ENCODE data around the gene LIMD2.
A peak's percentile ranks its signal among the peaks of the same experiment; 100 is the strongest.

The LIMD2 gene

DNA sequence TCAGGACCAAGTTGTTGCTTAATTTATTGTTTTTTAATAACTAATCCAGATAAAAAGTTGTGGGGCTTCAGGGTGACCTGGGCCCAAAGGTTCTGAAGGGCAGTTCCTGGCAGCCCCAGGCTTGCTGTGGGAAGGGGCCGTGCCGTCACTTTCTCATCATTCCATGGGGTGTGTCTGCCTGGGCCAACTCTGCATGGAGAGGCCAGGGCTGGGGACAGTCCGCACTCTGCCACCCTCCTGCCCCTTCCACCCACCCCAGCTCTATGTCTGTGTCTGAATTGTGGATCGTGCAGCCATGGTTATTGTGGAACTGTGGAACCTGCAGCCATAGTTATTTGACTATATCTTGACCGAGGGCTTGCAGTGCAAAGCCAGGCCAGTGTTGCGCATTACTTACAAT lies 4.0 kb downstream of the LIMD2 start:
- peak overlapping the region; percentile 98 for H3K27ac Mint-ChIP-seq

DNA sequence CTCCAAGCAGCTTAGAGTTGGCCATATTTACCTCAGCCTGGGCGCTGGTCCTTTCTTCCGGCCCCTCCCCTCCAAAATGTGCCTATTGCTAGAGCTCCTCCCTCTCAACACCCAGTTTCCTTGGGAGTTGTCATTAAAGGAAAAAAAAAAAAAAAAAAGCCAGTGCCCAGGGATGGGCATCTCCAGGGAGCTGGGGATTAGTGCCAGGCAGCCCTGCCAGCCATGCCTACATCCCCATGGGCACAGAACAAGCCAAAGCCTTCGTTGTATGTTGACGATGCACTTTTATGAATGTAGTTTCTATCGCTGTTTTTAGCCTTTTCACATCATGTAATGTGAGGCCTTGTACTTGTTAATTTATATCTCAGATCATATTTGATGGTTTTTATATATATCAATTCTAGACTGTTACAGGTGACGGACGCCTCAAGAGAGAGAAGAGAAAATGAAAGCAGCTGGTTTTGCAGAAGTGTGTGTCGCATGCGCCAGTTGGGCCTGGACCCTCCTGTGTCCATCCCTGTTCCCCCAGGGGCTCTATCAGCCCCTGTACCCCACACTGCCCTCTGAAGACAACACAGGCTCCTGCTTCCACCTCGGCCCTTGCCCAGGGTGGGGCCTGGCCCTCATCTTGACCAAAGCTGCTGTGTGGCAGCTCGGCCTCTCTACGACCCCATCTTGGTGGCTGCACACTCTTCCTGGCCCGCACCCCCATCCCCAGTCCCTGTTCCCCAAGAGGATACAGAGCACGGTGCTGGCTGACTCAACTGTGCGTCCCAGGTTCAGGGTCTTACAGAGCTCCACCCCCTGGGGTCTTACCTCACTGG lies 4.8 kb downstream of the LIMD2 start:
- Mint-ChIP-seq H3K4me1 (ENCODE audit: low read depth) (peaks cover 30% of the 10 kb centered on the region), H3K4me3 (peak overlapping the region; percentile 28), H3K27me3 (ENCODE audit: low read depth) (no peaks in the 10 kb centered on the region), H3K9me3 (no peaks in the 10 kb centered on the region), H3K36me3 (ENCODE audit: low read depth) (peaks cover 51% of the 10 kb centered on the region), H3K27ac (peak overlapping the region; percentile 67)

More for the DNA sequence above, 4.0 kb downstream of the LIMD2 start:
- Mint-ChIP-seq H3K4me3 (peak overlapping the region; percentile 98), H3K27me3 (ENCODE audit: low read depth) (no peaks in the 10 kb centered on the region), H3K36me3 (ENCODE audit: low read depth) (peaks cover 45% of the 10 kb centered on the region), H3K9me3 (no peaks in the 10 kb centered on the region), H3K4me1 (ENCODE audit: low read depth) (peaks cover 30% of the 10 kb centered on the region)

DNA sequence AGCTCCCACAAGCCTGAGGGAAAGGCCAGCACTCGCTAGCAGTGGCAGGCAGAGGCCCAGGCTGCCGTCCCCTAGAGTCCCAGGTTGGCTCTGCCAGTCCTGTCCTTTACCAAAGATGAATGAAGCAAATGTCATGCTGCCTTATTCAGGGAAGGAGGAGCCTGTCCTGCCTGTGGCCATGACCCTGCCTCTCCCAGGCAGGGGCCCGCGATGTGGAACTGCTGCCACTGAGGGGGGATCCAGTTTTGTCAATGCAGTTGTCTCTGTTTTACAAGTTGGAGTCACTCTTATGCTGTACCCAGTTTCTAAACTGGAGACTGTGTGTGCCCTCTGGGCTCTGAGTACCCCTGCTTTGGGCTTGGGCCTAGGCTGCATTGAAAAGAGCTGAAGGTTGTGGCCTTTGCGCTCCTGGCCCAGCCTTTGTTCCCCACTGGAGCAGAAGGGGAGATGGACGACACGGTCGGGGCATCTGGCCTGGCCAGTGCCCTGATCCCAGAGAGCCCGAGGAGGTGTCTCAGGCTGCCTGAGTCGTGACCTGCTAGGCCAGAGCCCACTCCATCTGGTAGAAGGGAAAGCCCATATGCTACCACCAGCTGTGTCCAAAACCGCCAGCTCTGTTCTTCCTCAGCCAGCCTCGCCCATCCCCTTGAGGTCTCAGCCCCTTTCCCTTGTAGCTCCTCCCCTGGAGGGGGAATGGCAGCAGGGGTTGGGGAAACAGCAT lies 5.5 kb downstream of the LIMD2 start:
- Mint-ChIP-seq H3K4me1 (ENCODE audit: low read depth) (peaks cover 30% of the 10 kb centered on the region), H3K36me3 (ENCODE audit: low read depth) (peaks cover 54% of the 10 kb centered on the region)

DNA sequence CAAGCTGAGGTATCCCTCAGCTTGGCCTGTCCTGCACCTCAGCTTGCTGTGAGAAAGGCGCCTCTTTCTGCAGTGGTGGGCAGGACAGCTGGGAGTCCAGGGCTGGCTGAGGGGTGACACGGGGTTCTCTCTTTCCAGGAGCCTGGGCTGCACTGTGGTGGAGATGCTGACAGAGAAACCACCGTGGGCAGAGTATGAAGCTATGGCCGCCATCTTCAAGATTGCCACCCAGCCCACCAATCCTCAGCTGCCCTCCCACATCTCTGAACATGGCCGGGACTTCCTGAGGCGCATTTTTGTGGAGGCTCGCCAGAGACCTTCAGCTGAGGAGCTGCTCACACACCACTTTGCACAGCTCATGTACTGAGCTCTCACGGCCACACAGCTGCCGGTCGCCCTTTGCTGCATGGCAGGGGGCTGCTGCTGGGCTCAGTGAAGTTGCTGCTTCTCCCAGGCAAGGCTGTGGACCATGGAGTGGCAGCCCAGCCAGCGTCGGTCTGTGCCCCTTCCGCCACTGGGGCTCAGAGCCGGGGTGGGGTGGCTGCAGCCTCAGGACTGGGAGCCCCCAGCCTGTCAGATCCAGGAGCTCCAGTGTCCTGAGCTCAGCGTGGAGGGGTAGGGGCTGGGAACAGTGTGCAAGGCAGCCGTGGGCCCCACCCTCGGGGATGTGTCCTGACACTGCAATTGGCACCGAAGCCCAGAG lies 6.4 kb downstream of the LIMD2 start:
- Mint-ChIP-seq H3K9me3 (no peaks in the 10 kb centered on the region), H3K27me3 (ENCODE audit: low read depth) (no peaks in the 10 kb centered on the region), H3K27ac (peak overlapping the region; percentile 31), H3K4me3 (no peak overlapping the region), H3K4me1 (ENCODE audit: low read depth) (peaks cover 31% of the 10 kb centered on the region), H3K36me3 (ENCODE audit: low read depth) (peaks cover 57% of the 10 kb centered on the region)

More for the DNA sequence above, 5.5 kb downstream of the LIMD2 start:
- H3K4me3 Mint-ChIP-seq: no peak overlapping the region
- no peaks in the 10 kb centered on the region for H3K9me3 Mint-ChIP-seq
- no peaks in the 10 kb centered on the region for H3K27me3 Mint-ChIP-seq (ENCODE audit: low read depth)
- peak overlapping the region; percentile 67 for H3K27ac Mint-ChIP-seq

DNA sequence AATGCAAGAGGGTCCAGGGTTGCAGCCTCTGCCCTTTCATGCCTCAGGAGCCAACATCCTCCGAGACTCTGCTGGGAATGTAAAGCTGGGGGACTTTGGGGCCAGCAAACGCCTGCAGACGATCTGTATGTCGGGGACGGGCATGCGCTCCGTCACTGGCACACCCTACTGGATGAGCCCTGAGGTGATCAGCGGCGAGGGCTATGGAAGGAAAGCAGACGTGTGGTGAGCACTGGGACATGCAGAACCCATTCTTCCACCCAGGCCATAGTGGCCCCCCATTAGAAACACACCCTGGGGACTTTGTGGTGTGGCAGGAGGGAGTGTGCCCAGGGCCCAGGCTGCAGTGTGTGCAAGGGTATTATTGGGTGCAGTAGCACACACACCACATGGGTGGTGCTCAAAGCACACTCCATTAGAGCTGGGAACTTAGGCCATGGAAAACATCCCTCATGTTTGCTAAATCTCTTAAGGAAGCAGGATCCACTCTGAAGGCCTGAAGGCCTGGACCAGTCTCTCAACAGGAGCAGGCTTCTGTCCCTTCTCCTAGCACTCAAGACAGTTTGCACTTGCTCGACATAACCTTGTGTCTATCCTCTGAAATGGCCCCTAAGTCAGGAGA lies 7.6 kb downstream of the LIMD2 start:
- Mint-ChIP-seq H3K4me1 (ENCODE audit: low read depth) (peaks cover 25% of the 10 kb centered on the region), H3K36me3 (ENCODE audit: low read depth) (peaks cover 49% of the 10 kb centered on the region), H3K9me3 (no peaks in the 10 kb centered on the region), H3K4me3 (no peak overlapping the region), H3K27me3 (ENCODE audit: low read depth) (no peaks in the 10 kb centered on the region), H3K27ac (peak overlapping the region; percentile 31)

DNA sequence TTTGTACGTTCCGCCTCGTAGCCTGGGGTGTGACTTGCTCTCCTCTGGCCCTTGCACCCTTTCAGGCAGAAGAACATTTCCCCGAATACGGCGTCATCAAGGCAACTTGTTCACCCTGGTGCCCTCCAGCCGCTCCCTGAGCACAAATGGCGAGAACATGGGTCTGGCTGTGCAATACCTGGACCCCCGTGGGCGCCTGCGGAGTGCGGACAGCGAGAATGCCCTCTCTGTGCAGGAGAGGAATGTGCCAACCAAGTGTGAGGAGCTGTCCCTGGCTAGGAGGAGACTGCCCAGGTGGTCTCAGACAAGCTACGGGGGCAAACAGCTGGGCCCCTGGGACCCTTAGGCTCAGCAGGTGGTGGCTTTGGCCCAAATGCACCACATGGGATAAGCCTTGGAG lies 10.4 kb downstream of the LIMD2 start:
- Mint-ChIP-seq H3K4me1 (ENCODE audit: low read depth) (peaks cover 1% of the 10 kb centered on the region), H3K36me3 (ENCODE audit: low read depth) (peaks cover 32% of the 10 kb centered on the region), H3K9me3 (no peaks in the 10 kb centered on the region), H3K27ac (no peak overlapping the region), H3K4me3 (no peak overlapping the region), H3K27me3 (ENCODE audit: low read depth) (no peaks in the 10 kb centered on the region)

DNA sequence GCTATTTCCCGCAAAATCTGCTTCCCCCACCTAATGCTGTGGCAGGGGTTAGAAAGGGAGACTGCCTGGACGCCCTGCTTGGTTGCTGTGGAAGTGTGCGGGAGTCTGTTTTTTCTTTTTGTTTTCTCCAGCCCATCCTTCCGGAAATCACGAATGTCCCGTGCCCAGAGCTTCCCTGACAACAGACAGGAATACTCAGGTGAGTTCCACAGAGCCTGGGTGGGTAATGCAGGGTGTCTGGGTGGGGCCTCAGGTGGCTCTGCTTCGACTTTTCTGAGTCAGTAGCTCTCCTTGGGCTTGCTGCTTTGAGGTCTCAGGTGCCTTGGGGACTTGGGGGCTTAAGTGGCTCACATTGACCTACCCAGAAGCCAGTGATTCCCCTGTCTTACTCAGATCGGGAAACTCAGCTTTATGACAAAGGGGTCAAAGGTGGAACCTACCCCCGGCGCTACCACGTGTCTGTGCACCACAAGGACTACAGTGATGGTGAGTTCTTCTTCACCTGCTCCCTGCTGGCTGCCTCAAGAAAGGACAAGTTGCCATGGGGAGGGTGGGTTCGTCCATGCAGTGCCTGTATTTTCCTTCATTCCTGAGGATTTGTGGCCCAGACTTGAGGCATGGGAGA lies 11.4 kb downstream of the LIMD2 start:
- Mint-ChIP-seq H3K4me3 (no peak overlapping the region), H3K27ac (no peak overlapping the region), H3K27me3 (ENCODE audit: low read depth) (no peaks in the 10 kb centered on the region), H3K4me1 (ENCODE audit: low read depth) (peaks cover 1% of the 10 kb centered on the region), H3K9me3 (no peaks in the 10 kb centered on the region), H3K36me3 (ENCODE audit: low read depth) (peaks cover 34% of the 10 kb centered on the region)

DNA sequence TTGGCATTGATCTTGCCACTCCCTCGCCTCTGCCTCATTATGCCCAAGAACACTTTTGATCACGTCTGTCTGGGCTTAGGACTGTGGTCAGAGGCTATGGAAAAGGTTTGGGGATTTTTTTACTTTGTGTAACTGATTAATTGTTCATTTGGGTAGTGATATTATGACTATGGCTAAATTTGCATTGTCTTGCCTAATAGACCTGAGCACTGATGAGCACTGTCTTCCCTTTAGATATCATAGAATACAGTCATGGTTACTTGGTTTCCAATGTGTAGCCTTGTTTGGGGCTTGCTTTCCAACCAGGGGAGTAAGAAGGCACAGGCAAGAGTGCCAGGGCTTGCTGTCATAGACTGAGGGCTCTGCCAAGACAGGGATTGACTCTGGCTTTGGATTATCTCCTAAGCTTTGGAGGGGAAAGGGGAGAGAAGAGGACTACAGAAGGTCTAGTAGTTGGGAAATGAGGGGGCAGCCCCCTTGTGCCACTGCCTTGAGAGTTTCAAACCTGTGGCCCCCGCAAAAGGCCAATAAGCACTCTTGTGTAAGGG lies 13.7 kb downstream of the LIMD2 start:
- H3K9me3 Mint-ChIP-seq: no peaks in the 10 kb centered on the region
- no peaks in the 10 kb centered on the region for H3K27me3 Mint-ChIP-seq (ENCODE audit: low read depth)
- no peak overlapping the region for H3K4me3 Mint-ChIP-seq
- peaks cover 35% of the 10 kb centered on the region for H3K36me3 Mint-ChIP-seq (ENCODE audit: low read depth)
- peaks cover 1% of the 10 kb centered on the region for H3K4me1 Mint-ChIP-seq (ENCODE audit: low read depth)
- H3K27ac Mint-ChIP-seq: no peak overlapping the region

DNA sequence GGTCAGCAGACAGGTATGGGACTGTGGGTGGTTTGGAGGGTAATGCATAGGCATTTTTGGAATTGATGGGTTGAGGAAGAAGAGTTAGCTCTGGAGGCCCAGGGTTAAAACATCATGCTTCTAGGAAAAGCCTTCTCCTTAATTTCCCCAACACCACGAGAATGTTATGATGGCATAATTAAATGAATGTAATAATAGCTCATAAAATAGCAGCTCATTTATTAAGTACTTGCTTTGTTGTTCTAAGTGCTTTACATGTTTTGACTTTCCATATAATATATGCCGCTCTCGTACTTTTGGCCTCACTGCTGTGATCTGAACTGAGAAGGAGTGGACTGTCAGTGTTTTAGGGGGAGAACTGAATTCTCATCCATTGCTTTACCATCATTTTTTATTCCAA lies 14.3 kb downstream of the LIMD2 start:
- Mint-ChIP-seq H3K27ac (no peak overlapping the region), H3K36me3 (ENCODE audit: low read depth) (peaks cover 32% of the 10 kb centered on the region), H3K27me3 (ENCODE audit: low read depth) (no peaks in the 10 kb centered on the region), H3K9me3 (no peaks in the 10 kb centered on the region), H3K4me3 (no peak overlapping the region), H3K4me1 (ENCODE audit: low read depth) (peaks cover 1% of the 10 kb centered on the region)

DNA sequence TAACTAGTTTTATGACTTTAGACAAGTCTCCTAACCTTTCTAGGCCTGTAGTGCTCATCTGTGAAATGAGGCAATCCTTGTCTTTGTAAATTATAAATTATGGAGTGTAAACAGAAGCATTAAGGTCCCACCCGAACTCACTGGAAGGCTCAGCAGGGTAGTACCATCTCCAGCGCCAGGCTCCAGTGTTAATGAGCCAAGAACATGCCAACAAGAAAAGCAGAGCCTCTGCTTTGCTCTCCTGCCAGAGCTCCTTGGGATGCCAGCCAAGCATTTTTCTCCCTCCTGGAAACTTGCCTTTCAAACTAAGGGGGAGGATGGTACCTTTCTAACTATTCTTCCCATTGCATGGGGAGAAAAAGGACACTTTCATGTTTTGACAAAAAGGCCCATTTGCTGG lies 14.9 kb downstream of the LIMD2 start:
- Mint-ChIP-seq H3K27me3 (ENCODE audit: low read depth) (no peaks in the 10 kb centered on the region), H3K9me3 (no peaks in the 10 kb centered on the region), H3K36me3 (ENCODE audit: low read depth) (peaks cover 27% of the 10 kb centered on the region), H3K4me3 (no peak overlapping the region), H3K27ac (no peak overlapping the region), H3K4me1 (ENCODE audit: low read depth) (peaks cover 3% of the 10 kb centered on the region)

DNA sequence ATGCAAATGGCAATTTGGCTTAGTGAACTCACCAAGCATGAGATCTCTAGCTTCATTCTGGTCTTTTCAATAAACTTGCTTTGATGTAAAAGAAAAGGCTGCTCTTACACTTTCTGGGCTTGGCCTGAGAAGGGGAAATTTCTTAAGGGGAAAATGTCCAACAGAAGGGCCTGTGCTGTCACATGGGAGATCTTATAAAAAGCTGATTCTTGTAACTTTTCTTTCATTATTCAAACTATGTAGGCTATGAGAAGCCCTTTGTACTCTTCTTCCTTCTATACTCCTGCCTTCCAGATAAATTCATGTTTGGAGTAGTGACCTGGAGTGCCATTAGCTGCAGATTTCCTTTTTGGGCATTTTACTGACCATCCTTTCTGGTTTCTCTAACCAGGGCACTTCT lies 16.9 kb downstream of the LIMD2 start:
- no peak overlapping the region for H3K4me3 Mint-ChIP-seq
- peaks cover 3% of the 10 kb centered on the region for H3K4me1 Mint-ChIP-seq (ENCODE audit: low read depth)
- no peak overlapping the region for H3K27ac Mint-ChIP-seq
- no peaks in the 10 kb centered on the region for H3K9me3 Mint-ChIP-seq
- no peaks in the 10 kb centered on the region for H3K27me3 Mint-ChIP-seq (ENCODE audit: low read depth)
- H3K36me3 Mint-ChIP-seq (ENCODE audit: low read depth): peaks cover 20% of the 10 kb centered on the region

DNA sequence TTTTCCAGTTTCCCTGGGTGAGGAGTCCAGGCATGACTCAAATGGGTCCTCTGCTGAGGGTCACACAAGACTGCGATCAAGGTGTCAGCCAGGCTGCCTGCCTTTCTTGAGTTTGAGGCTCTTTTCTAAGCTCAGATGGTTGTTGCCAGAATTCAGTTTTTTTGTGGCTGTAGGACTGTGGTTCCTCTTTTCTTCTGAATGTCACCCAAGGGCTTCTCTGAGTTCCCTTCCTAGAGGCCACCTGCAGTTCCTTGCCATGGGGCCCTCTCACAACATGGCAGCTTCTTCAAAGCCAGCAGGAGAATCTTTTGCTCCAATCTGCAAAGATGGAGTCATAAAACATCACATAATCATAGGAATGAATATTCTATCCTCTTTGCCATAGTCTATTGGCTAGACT lies 17.5 kb downstream of the LIMD2 start:
- H3K36me3 Mint-ChIP-seq (ENCODE audit: low read depth): peaks cover 18% of the 10 kb centered on the region
- no peaks in the 10 kb centered on the region for H3K9me3 Mint-ChIP-seq
- no peak overlapping the region for H3K27ac Mint-ChIP-seq

DNA sequence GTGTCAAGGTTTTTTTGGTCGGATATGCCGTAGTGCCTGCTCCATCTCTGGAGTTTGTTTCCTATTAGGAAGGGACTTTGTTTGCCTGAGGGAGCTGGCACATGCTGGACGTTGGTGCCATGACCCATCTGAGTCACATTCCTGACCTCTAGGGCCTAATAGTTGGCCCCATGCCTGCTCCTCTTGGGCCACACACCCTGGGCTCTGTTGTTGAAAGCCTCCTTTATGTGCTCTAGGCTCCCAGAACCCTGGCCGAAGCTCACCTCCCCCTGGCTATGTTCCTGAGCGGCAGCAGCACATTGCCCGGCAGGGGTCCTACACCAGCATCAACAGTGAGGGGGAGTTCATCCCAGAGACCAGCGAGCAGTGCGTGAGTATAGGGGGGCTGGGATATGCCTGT lies 18.4 kb downstream of the LIMD2 start:
- Mint-ChIP-seq H3K4me3 (no peak overlapping the region), H3K36me3 (ENCODE audit: low read depth) (peaks cover 18% of the 10 kb centered on the region), H3K27me3 (ENCODE audit: low read depth) (no peaks in the 10 kb centered on the region), H3K27ac (no peak overlapping the region), H3K4me1 (ENCODE audit: low read depth) (peaks cover 3% of the 10 kb centered on the region), H3K9me3 (no peaks in the 10 kb centered on the region)

More for the DNA sequence above, 17.5 kb downstream of the LIMD2 start:
- Mint-ChIP-seq H3K27me3 (ENCODE audit: low read depth) (no peaks in the 10 kb centered on the region), H3K4me1 (ENCODE audit: low read depth) (peaks cover 3% of the 10 kb centered on the region), H3K4me3 (no peak overlapping the region)

DNA sequence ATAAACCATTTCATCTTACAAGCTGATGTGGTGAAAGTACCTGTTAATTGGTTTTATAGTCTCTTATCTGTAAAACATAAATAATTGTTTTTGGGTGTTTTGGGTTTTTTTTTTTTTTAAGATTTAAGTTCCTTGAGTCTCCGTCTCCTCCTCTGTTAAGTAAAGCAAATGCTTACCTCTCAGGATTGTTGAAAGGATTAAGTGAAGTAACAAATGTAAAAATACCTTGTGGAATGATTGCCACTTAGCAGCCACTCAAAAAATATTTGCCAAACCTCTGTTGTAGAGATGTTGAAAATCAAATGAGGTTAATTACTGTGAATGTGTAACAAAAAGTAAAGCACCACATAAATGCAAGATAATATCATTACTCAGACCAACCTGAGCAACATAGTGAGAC lies 19.2 kb downstream of the LIMD2 start:
- Mint-ChIP-seq H3K36me3 (ENCODE audit: low read depth) (peaks cover 16% of the 10 kb centered on the region), H3K9me3 (no peaks in the 10 kb centered on the region), H3K4me3 (no peak overlapping the region), H3K27me3 (ENCODE audit: low read depth) (no peaks in the 10 kb centered on the region), H3K27ac (no peak overlapping the region), H3K4me1 (ENCODE audit: low read depth) (peaks cover 3% of the 10 kb centered on the region)
